IPS-18a (cell line): ENCODE data around the gene EYS.

Experiments used
- H3K27ac ChIP-seq: one replicate; pipeline ENCODE4 v1.5.1; 2013; ENCODE audit warnings: low read length
- H3K27me3 ChIP-seq: one replicate; pipeline ENCODE4 v1.6.1; 2013; ENCODE audit warnings: mild to moderate bottlenecking, low read length; ENCODE audit not compliant: control insufficient read depth, insufficient read depth
- H3K36me3 ChIP-seq: one replicate; pipeline ENCODE4 v1.6.1; 2013; ENCODE audit warnings: low read depth, low read length; ENCODE audit not compliant: control insufficient read depth
- H3K4me1 ChIP-seq: one replicate; pipeline ENCODE4 v1.6.1; 2013; ENCODE audit warnings: low read depth, low read length; ENCODE audit not compliant: control insufficient read depth
- H3K4me3 ChIP-seq: one replicate; pipeline ENCODE4 v1.5.1; 2013; ENCODE audit warnings: low read length
- H3K9ac ChIP-seq: one replicate; pipeline ENCODE4 v1.6.1; 2013; ENCODE audit warnings: mild to moderate bottlenecking, low read length, moderate library complexity
- H3K9me3 ChIP-seq: one replicate; pipeline ENCODE4 v1.6.1; 2013; ENCODE audit warnings: low read depth, low read length; ENCODE audit not compliant: control insufficient read depth

The EYS gene

GRCh38 chr6:64683682-64684081, 1023.3 kb downstream of the EYS start:
- Histone ChIP-seq H3K4me3 (no peak overlapping the region), H3K36me3 (no peaks in the 10 kb centered on the region), H3K4me1 (no peaks in the 10 kb centered on the region), H3K9ac (no peak overlapping the region), H3K9me3 (no peaks in the 10 kb centered on the region), H3K27me3 (no peaks in the 10 kb centered on the region), H3K27ac (no peak overlapping the region)

- no peaks in the 10 kb centered on the region for H3K36me3 ChIP-seq
- H3K9me3 ChIP-seq: no peaks in the 10 kb centered on the region
- no peak overlapping the region for H3K27ac ChIP-seq
- no peak overlapping the region for H3K4me3 ChIP-seq
- no peak overlapping the region for H3K9ac ChIP-seq
- no peaks in the 10 kb centered on the region for H3K27me3 ChIP-seq
- H3K4me1 ChIP-seq: no peaks in the 10 kb centered on the region
Measured at GRCh38 chr6:64681416-64682160, 1025.4 kb downstream of the EYS start.

GRCh38 chr6:64680446-64680845, 1026.6 kb downstream of the EYS start:
- Histone ChIP-seq H3K9me3 (no peaks in the 10 kb centered on the region), H3K36me3 (no peaks in the 10 kb centered on the region), H3K9ac (no peak overlapping the region), H3K27me3 (no peaks in the 10 kb centered on the region), H3K27ac (no peak overlapping the region), H3K4me1 (no peaks in the 10 kb centered on the region), H3K4me3 (no peak overlapping the region)

GRCh38 chr6:64679416-64679815, 1027.6 kb downstream of the EYS start:
- no peaks in the 10 kb centered on the region for H3K4me1 ChIP-seq
- H3K9me3 ChIP-seq: no peaks in the 10 kb centered on the region
- no peaks in the 10 kb centered on the region for H3K27me3 ChIP-seq
- no peak overlapping the region for H3K4me3 ChIP-seq
- H3K27ac ChIP-seq: no peak overlapping the region
- no peak overlapping the region for H3K9ac ChIP-seq
- H3K36me3 ChIP-seq: no peaks in the 10 kb centered on the region

- Histone ChIP-seq H3K9ac (no peak overlapping the region), H3K36me3 (no peaks in the 10 kb centered on the region), H3K4me3 (no peak overlapping the region), H3K9me3 (no peaks in the 10 kb centered on the region), H3K4me1 (no peaks in the 10 kb centered on the region), H3K27ac (no peak overlapping the region), H3K27me3 (peaks cover 25% of the 10 kb centered on the region)
Measured at GRCh38 chr6:64672651-64673050, 1034.4 kb downstream of the EYS start.

- no peaks in the 10 kb centered on the region for H3K4me1 ChIP-seq
- no peak overlapping the region for H3K27ac ChIP-seq
- no peak overlapping the region for H3K4me3 ChIP-seq
- H3K9ac ChIP-seq: no peak overlapping the region
- no peaks in the 10 kb centered on the region for H3K36me3 ChIP-seq
- H3K9me3 ChIP-seq: no peaks in the 10 kb centered on the region
- H3K27me3 ChIP-seq: peaks cover 25% of the 10 kb centered on the region
Measured at GRCh38 chr6:64672131-64672530, 1034.9 kb downstream of the EYS start.

- no peaks in the 10 kb centered on the region for H3K4me1 ChIP-seq
- H3K36me3 ChIP-seq: no peaks in the 10 kb centered on the region
- H3K27ac ChIP-seq: no peak overlapping the region
- no peak overlapping the region for H3K9ac ChIP-seq
- H3K4me3 ChIP-seq: no peak overlapping the region
- peaks cover 11% of the 10 kb centered on the region for H3K27me3 ChIP-seq
- no peaks in the 10 kb centered on the region for H3K9me3 ChIP-seq
Measured at GRCh38 chr6:64665137-64665536, 1041.9 kb downstream of the EYS start.

- H3K9ac ChIP-seq: no peak overlapping the region
- peaks cover 8% of the 10 kb centered on the region for H3K27me3 ChIP-seq
- no peaks in the 10 kb centered on the region for H3K36me3 ChIP-seq
- no peak overlapping the region for H3K4me3 ChIP-seq
- H3K9me3 ChIP-seq: no peaks in the 10 kb centered on the region
- H3K27ac ChIP-seq: no peak overlapping the region
- H3K4me1 ChIP-seq: no peaks in the 10 kb centered on the region
Measured at GRCh38 chr6:64664480-64664879, 1042.5 kb downstream of the EYS start.

GRCh38 chr6:64644024-64644423, 1063.0 kb downstream of the EYS start:
- Histone ChIP-seq H3K27me3 (no peaks in the 10 kb centered on the region), H3K9ac (no peak overlapping the region), H3K27ac (no peak overlapping the region), H3K4me1 (no peaks in the 10 kb centered on the region), H3K4me3 (no peak overlapping the region), H3K36me3 (no peaks in the 10 kb centered on the region), H3K9me3 (no peaks in the 10 kb centered on the region)

GRCh38 chr6:64630901-64631300, 1076.1 kb downstream of the EYS start:
- no peak overlapping the region for H3K9ac ChIP-seq
- H3K9me3 ChIP-seq: no peaks in the 10 kb centered on the region
- H3K27ac ChIP-seq: no peak overlapping the region
- H3K4me3 ChIP-seq: no peak overlapping the region
- no peaks in the 10 kb centered on the region for H3K27me3 ChIP-seq
- H3K36me3 ChIP-seq: no peaks in the 10 kb centered on the region
- peaks cover 12% of the 10 kb centered on the region for H3K4me1 ChIP-seq

GRCh38 chr6:64622944-64623343, 1084.1 kb downstream of the EYS start:
- no peaks in the 10 kb centered on the region for H3K9me3 ChIP-seq
- no peak overlapping the region for H3K9ac ChIP-seq
- no peak overlapping the region for H3K4me3 ChIP-seq
- no peak overlapping the region for H3K27ac ChIP-seq
- H3K4me1 ChIP-seq: peaks cover 2% of the 10 kb centered on the region
- no peaks in the 10 kb centered on the region for H3K36me3 ChIP-seq
- H3K27me3 ChIP-seq: no peaks in the 10 kb centered on the region

GRCh38 chr6:64602993-64603392, 1104.0 kb downstream of the EYS start:
- H3K9me3 ChIP-seq: no peaks in the 10 kb centered on the region
- no peak overlapping the region for H3K27ac ChIP-seq
- no peak overlapping the region for H3K4me3 ChIP-seq
- no peaks in the 10 kb centered on the region for H3K4me1 ChIP-seq
- H3K36me3 ChIP-seq: no peaks in the 10 kb centered on the region
- no peak overlapping the region for H3K9ac ChIP-seq
- no peaks in the 10 kb centered on the region for H3K27me3 ChIP-seq
